H1 (cell line): ENCODE results near the gene GRM1. TPM values are rescaled to one million over a fixed set of nuclear protein-coding genes. Genes with fewer than 3 reads are reported as not detected.

ENCODE experiments used
- ATF2 ChIP-seq: IDR thresholded peaks from 2 replicates; pipeline ENCODE4 v1.6.1; 2012; ENCODE audit warnings: low read length, inconsistent platforms
- polyA plus RNA-seq, 7 experiments: library from polyadenylated mRNA; depleted of rRNA in 3 of 7; stranded (reverse) in 5 of 7; unstranded in 2 of 7; fragments of >200 nt in 5 of 7; fragments of 200-250 nt in 2 of 7; gene quantifications; 1 replicate in 5 of 7; 2 replicates in 1 of 7; 4 replicates in 1 of 7; pipeline versions ENCODE4 v1.2.1 to v1.2.3, GENCODE V29; 2011 to 2013; ENCODE audit warnings: missing spikeins in 2 of 7, mixed read lengths in 2 of 7
- total RNA-seq: library from RNA; stranded (reverse); fragmentation: NEBNext Ultra II Directional; extraction: Animal tissue kit (Norgen Biotek cat#: 25700); gene quantifications from 2 replicates; pipeline ENCODE4 v1.2.1, GENCODE V29; 2021

The GRM1 gene
- total and polyA plus RNA-seq, 2 of the 8 experiments (the other 6 are each of a cell fraction or from before 2014, with no cell fraction given): 0.15 to 1.3 TPM

GRCh38 chr6:146357578-146358430 lies 328.9 kb downstream of the GRM1 start (continued):
- no peak for TF ChIP-seq ATF2
